ENCODE measurements around the gene FBXO44.
"Not testable (repeated sequence)": the region's sequence is repeated elsewhere in the genome, so short reads cannot be mapped to it uniquely, and the experiment has no call there.

The FBXO44 gene

DNA sequence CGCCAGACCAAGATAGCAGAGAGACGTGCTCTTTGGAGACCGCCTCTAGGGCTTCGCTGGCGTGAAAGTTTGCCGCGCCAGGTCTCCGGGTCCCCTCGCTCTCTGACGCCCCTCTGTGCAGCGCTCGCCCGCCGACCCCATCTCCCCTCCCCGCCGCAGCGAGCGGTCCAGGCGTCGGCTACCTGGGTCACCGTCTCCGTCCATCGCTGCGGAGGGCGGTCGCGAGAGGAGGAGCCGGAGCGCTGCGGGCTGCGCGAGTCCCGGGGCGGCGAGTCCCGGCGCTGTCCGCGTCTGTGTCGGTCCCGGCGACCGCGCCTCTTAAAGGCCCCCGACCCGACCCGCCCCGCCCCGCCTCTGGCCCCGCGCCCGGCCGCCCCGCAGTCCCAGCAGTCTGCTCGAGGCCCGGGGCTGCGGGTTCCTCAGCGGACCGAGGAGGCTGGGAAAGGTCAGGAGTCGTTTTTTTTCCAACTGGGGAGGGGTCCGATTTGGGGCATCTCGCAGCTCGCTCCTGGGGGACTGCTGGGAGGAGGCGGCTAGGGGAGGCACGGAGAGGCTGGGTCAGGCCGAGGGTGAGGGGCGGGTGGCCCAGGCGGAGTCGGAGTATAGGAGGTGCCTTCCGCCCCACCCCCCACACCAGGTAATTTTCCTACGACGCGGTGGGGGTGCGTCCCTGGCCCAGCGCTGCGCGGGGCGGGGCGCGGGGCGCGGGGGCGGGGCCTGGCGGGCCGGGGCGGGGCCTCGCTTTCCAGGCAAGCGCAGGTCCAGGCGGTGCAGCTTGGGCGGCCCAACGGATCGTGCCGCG lies at the start of gene FBXO44, which contains the start of gene FBXO2:
Gene FBXO44 (plus strand): TSS at position 741 of the 802 bp plus-strand sequence. CDS start 959 bp downstream, outside the sequence.
Gene FBXO2 (minus strand): TSS at position 293 of the 802 bp plus-strand sequence. CDS start 89 bp downstream, at position 204.
- DNase-seq: peak; percentile 24

- no peak for DNase-seq
Observed at GRCh38 chr1:11606775-11607174, 47.9 kb upstream of the FBXO44 start.

DNA sequence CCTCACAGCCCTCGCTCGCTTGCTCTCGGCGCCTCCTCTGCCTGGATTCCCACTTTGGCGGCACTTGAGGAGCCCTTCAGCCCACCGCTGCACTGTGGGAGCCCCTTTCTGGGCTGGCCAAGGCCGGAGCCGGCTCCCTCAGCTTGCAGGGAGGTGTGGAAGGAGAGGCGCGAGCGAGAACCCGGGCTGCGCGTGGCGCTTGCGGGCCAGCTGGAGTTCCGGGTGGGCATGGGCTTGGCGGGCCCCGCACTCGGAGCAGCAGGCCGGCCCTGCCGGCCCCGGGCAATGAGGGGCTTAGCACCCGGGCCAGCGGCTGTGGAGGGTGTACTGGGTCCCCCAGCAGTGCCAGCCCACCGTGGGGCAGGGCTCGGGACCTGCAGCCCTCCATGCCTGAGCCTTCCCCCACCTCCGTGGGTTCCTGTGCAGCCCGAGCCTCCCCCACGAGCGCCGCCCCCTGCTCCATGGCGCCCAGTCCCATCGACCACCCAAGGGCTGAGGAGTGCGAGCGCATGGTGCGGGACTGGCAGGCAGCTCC lies 46.0 kb upstream of the FBXO44 start:
- DNase-seq: not testable (repeated sequence)

DNA sequence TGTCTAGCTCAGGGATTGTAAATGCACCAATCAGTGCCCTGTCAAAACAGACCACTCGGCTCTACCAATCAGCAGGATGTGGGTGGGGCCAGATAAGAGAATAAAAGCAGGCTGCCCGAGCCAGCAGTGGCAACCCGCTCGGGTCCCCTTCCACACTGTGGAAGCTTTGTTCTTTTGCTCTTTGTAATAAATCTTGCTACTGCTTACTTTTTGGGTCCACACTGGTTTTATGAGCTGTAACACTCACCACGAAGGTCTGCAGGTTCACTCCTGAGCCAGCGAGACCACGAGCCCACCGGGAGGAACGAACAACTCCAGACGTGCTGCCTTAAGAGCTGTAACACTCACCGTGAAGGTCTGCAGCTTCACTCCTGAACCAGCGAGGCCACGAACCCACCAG lies 45.3 kb upstream of the FBXO44 start:
- DNase-seq: not testable (repeated sequence)

DNA sequence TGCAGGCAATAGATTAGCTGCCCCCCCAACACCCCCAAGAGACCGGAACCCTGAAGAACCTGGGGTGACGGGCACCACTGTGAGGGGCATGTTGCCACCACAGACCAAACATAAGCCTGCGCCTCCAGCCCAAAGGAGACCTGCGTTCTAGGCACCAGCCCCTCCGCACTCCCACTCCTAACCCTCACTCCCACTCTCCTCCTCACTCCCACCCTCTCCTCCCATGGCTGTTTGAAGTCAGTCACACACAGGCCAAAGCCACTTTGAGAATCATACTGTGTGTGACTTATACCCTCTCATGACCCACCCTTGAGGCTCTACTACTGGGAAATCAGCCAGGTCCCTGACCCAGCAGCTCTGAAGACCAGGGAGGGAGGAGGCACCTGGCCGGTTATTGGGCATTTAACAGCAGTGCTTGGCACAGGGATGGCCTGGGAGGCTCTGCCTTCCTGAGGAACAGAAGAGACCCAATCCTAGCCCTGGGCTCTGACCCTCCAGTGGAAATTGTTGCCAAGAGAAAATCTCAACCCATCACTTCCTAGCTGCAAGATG lies 44.0 kb upstream of the FBXO44 start:
- DNase-seq: no peak

GRCh38 chr1:11611638-11612327 lies 42.9 kb upstream of the FBXO44 start:
- DNase-seq: no peak

GRCh38 chr1:11613347-11613746 lies 41.3 kb upstream of the FBXO44 start:
- no peak for DNase-seq

DNA sequence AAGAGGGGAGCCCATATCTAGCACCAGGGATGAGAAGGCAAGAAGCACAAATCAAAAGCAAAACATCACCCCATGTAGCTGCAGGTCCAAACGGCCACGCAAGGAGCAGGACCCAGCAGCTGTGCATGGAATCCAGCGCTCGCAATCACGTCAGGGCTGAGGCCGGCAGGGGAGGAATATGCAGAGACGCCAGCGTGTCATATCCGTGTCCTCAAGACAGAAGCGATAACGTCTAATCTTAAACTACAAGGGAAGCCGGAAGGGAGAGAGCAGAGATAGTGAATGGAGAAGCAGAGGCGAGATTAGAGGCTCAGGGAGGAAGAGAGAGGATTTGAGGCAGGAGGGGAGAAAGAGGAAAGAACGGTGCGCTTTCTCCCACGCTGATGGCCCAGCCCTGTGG lies 39.6 kb upstream of the FBXO44 start:
- DNase-seq: no peak

DNA sequence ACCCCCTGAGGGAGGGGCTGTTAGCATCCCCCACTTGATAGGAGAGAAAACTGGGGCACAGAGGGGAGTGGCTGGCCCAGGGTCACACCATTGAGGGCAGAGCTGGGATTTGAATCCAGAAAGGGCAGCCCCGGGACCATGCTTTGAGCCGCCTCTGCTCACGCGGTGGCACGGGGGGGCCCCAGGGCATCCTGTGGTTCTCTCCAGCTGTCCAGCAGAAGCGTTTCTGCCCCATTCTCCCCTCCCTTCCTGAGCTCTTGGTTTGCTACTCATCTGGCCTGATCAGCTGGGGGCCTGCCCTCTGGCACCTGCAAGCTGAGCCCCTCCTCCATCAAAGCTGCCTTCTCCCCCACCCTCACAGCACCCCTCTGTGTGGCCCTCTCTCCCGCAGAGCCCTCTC lies 37.9 kb upstream of the FBXO44 start:
- no peak for DNase-seq

- no peak for DNase-seq
Observed at GRCh38 chr1:11617314-11617713, 37.4 kb upstream of the FBXO44 start.

- DNase-seq: no peak
Observed at GRCh38 chr1:11617741-11618140, 36.9 kb upstream of the FBXO44 start.

DNA sequence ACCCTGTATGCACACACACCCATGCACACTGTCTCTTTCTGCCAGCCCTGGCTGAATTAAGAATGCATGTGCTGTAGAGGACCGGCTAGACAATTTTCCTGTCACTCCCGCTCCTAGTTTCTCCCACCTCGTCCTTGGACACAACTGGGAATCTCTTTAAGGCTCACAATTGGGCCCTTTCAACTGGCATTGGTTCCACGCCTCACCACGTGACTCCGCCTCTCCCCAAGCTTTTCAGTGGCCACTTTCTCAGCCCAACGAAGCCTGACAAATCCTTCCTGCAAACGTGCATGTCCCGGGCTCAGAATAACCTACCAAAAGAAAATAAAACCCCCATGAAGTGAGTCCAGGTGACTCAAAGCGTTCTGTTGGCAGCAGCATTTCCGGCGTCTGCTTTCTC lies 34.3 kb upstream of the FBXO44 start:
- DNase-seq: no peak

GRCh38 chr1:11620924-11621323 lies 33.8 kb upstream of the FBXO44 start:
- no peak for DNase-seq

DNA sequence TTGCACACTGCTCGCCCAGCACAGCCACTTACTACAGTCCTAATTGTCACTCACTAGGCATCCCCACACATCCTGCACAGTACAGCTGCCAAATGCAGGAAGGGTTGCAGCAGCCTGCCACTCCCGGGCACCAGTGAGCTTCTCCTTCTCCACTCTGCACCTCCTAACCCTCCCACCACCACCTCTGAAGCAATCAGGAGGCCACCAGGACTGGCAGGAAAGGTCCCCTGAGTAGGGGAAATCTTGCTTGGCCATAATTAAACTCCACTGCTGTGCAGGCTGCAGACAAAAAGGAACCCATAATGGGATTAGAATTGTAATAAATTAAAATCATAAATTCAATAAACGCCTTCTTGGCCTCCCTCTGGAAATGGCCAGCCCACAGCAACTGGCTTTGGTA lies 32.3 kb upstream of the FBXO44 start:
- DNase-seq: no peak

DNA sequence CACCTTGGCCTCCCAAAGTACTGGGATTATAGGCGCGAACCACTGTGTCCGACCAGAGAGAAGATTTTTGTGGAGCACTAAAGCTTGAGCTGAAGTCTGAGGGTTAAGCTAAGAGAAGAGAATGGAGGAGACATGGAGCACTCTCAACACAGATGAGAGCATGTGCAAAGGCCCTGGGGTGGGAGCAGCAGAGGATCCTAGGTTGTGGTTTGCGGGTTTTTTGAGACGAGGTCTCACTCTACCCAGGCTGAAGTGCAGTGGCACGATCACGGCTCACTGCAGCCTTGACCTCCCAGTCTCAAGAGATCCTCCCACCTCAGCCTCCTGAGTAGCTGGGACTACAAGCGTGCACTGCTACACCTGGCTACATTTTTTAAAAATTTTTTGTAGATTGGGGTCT lies 31.0 kb upstream of the FBXO44 start:
- DNase-seq: no peak

- no peak for DNase-seq
Observed at GRCh38 chr1:11626551-11626950, 28.1 kb upstream of the FBXO44 start.

DNA sequence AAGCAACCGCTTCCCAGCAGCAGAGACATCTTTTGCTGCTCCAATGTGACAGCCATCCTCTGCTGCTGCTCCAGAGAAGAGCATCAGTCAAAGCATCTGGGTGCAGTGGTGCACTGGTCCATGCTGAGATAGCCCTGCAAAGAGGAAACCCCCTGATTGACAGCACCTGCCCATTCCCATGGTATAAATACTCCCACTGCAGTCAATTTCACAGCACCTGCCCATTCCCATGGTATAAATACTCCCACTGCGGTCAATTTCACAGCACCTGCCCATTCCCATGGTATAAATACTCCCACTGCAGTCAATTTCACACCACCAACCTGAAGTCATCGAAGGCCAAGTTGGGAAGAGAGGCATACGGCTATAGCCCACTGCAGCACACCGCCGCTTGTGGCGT lies 25.9 kb upstream of the FBXO44 start:
- DNase-seq: no peak

DNA sequence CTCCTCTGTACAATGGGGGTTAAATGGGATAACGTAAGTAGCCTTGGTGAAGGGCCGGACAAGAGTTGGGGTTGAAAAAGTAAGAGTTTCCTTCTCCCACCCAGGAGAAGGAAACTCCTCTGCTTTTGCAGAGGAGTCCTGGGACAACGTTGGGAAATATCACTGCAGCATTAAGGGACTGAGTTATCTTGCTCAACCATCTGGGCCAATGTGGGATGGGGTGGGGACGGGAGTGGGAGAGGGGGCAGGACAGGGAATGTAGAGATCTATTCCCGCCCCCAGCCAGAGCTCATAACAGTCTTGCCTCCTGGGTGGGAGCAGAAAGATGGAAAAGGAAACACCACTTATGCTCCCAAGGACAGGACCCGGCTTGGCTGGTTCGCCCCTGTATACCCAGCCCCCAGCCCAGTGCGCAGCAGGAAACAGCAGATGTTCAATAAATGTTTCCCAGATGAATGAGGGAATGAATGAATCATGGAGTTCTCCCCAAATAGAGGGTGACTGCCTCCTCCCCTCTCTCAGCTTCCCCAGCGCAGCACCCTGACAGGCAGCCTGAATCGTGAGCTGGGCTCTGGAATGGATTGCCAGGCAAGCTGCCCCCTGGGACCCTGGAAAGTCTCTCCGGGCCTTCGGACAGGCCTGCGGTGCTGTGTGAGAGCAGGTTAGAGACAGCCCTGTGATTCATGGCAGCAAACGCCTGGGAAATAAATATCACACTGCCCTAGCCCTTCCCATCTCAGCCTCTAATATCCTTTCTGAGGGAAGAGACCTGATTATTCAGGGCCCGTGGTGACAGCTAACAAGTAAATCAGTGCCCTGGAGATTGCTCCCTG lies 25.3 kb upstream of the FBXO44 start:
- DNase-seq: no peak

GRCh38 chr1:11634365-11635192 lies 20.1 kb upstream of the FBXO44 start:
- no peak for DNase-seq

GRCh38 chr1:11638121-11638520 lies 16.6 kb upstream of the FBXO44 start:
- DNase-seq: no peak

DNA sequence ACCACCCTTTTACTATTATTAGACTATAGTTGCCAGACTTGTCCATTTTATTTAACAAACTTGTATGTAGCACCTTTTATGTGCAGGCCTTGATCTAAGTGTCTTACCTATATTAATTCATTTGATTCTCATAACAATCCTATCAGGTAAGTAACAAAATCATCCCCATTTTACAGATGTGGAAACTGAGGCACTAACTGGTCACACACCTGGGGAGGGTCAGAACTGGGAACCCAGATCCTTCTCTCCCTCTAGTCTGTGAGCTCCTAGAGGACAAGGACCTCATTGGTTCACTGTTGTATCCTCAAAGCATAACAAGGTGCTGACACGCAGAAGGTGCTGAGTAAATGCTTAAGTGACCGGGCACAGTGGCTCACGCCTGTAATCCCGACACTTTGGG lies 15.3 kb upstream of the FBXO44 start:
- DNase-seq: no peak

GRCh38 chr1:11640101-11640500 lies 14.6 kb upstream of the FBXO44 start:
- no peak for DNase-seq
